Testis (tissue), 2 donors: Measurements from ENCODE around the gene DGLUCY.

ENCODE experiments used
- CTCF ChIP-seq, 3 experiments: fragments of 450-650 bp in 2 of 3; fragments of 200-600 bp in 1 of 3; sonication (generic) in 1 of 3; IDR thresholded peaks; one replicate each; pipeline ENCODE4 v1.5.1; 2016 to 2019; ENCODE audit warnings: antibody characterized with exemption in 3 of 3, mild to moderate bottlenecking in 2 of 3, moderate library complexity in 1 of 3
- POLR2A ChIP-seq: fragments of 450-650 bp; IDR thresholded peaks from one replicate; pipeline ENCODE4 v1.6.1; 2017; ENCODE audit warnings: antibody characterized with exemption, mild to moderate bottlenecking, moderate library complexity

GRCh38 chr14:91245029-91245428 lies 131.2 kb downstream of the DGLUCY start:
- TF ChIP-seq CTCF (IDR thresholded peaks at IDR 0.05) (no peak), POLR2A (no peak)
